GM18870 (cell line): Measurements from ENCODE around the gene HIGD1C.
"Not testable (repeated sequence)": the region's sequence is repeated elsewhere in the genome, so short reads cannot be mapped to it uniquely, and the experiment has no call there.

Experiments
- ATAC-seq: cut with Tn5 transposase; IDR thresholded peaks from one replicate; pipeline ENCODE4 v1.9.1; 2021; ENCODE audit warnings: moderate library complexity; ENCODE audit not compliant: unreplicated experiment

HIGD1C gene

GRCh38 chr12:51013441-51013840, 61.1 kb downstream of the HIGD1C start:
- ATAC-seq = no peak

- not testable (repeated sequence) for ATAC-seq
Measured at GRCh38 chr12:51014467-51014866, 62.1 kb downstream of the HIGD1C start.

- no peak for ATAC-seq
Measured at GRCh38 chr12:51017452-51017851, 65.1 kb downstream of the HIGD1C start.

- ATAC-seq = no peak
Measured at GRCh38 chr12:51018956-51019355, 66.6 kb downstream of the HIGD1C start.

- ATAC-seq = no peak
Measured at GRCh38 chr12:51019927-51020326, 67.6 kb downstream of the HIGD1C start.
